Measurements from ENCODE around the gene MGLL. TPM values are rescaled to one million over a fixed set of nuclear protein-coding genes. Genes with fewer than 3 reads are reported as not detected.

MGLL gene
- total RNA-seq, 2 donors from 2014 or later, result 123 to 200 TPM

DNA sequence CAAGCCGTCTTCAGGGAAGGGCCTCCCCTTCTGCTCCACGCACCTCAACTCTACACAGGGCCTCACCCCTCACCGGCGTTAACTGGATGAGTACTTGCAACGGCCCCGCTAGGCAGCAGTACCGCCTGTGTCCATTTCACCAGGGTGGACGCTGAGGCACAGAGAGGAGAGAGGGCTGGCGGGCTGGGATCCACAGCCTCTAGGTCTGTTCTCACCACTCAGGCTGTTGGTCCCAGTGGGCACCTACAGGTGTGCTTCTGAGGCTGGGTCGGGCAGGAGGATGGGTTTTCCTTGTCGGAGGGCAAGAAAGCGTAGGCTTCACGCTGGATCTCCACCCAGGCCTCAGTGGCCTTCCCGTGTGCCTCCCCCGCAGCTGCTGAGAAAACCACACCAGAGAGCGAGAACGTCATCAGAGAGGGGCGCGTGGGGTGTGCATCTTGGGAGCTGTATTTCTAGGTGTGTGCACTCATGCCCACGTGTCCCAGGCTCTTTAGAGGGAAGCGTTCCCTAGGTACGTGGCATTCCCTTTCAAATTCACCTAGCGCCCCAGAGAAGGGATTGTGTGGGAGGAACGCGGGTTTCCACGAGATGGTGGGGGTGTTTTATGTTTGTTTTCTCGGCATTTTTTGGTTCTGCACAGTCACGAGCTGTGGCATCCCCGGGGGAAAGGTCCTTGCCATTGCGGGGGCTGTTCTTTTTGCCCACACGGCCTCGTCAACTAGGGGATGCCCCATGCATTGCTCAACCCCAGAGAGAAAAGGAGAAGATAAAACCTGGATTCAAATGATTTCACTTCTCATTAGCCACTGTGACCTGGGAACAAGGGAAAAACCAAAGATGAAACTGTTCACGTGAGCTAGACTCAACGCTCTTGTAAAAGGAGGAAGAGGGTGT is 67.7 kb downstream of the MGLL start:
- Histone ChIP-seq H3K27me3 (no peaks in the 10 kb centered on the region), H3K9me3 (no peaks in the 10 kb centered on the region), H3K4me1 (no peaks in the 10 kb centered on the region), H3K9ac (ENCODE audit: low read depth in 2 of 2, low read length in 2 of 2) (no peak overlapping the region), H3K4me3 (no peak overlapping the region), H3K27ac (no peak overlapping the region), H3K36me3 (no peaks in the 10 kb centered on the region)
- intact Hi-C loops (cut with DNase I), result no loop called here
- no peak for DNase-seq
- TF ChIP-seq, protein P1, sequence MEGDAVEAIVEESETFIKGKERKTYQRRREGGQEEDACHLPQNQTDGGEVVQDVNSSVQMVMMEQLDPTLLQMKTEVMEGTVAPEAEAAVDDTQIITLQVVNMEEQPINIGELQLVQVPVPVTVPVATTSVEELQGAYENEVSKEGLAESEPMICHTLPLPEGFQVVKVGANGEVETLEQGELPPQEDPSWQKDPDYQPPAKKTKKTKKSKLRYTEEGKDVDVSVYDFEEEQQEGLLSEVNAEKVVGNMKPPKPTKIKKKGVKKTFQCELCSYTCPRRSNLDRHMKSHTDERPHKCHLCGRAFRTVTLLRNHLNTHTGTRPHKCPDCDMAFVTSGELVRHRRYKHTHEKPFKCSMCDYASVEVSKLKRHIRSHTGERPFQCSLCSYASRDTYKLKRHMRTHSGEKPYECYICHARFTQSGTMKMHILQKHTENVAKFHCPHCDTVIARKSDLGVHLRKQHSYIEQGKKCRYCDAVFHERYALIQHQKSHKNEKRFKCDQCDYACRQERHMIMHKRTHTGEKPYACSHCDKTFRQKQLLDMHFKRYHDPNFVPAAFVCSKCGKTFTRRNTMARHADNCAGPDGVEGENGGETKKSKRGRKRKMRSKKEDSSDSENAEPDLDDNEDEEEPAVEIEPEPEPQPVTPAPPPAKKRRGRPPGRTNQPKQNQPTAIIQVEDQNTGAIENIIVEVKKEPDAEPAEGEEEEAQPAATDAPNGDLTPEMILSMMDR (IDR thresholded peaks at IDR 0.05), result no peak

DNA sequence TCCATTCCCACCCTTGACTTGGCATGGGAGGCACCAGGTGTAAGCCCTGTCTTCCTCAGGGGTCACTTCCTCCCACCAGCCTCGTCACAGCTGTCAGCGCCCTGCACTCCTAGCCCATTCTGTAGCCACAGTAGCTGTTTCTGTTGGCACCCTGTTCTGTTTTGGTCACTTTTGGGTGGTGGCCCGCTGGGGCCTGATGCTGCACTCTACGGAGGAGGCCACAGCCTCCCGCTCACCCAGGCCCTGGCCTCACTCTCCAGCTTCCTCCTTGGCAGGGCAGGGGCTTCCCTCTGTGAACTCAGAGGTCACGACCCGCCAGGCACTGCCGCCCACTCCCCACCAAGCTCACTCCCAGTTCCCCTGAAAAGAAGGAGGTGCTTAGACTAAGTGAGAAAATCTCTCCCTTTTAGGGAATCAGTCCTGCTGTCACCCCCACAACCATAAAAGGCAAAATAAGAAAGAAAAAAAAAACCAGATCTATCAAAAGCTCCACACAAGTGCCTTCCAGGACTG is 68.4 kb downstream of the MGLL start:
- no peak overlapping the region for H3K4me3 ChIP-seq
- no peaks in the 10 kb centered on the region for H3K4me1 ChIP-seq
- no peak overlapping the region for H3K27ac ChIP-seq
- no peak for DNase-seq
- TF ChIP-seq, protein P1 (IDR thresholded peaks at IDR 0.05), result no peak
- no peaks in the 10 kb centered on the region for H3K36me3 ChIP-seq
- no peaks in the 10 kb centered on the region for H3K9me3 ChIP-seq
- intact Hi-C loops (cut with DNase I), result no loop called here
- H3K9ac ChIP-seq (ENCODE audit: low read depth in 2 of 2, low read length in 2 of 2), result no peak overlapping the region
- H3K27me3 ChIP-seq, result no peaks in the 10 kb centered on the region

DNA sequence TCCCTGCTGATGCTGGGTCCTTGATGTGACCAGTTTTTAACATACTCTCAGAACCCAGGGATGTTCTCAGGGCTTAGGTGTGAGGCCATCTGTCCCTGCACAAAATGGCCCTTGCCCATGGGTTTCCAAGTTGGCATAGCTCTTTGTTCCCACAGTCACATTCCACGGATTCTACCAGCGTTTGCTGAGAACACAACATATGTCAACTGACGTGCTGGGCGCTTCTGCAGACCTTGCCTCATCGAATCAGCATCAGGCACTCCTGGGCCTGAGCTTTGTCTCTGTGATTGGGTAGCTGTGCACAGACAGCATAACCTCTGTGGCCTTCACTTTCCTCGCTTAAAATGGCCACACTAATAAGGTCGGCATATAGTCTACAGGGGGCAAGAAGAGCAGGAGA is 69.0 kb downstream of the MGLL start:
- H3K36me3 ChIP-seq, result no peaks in the 10 kb centered on the region
- no peaks in the 10 kb centered on the region for H3K27me3 ChIP-seq
- no peak for DNase-seq
- TF ChIP-seq, protein P1 (IDR thresholded peaks at IDR 0.05), result no peak
- no peak overlapping the region for H3K9ac ChIP-seq (ENCODE audit: low read depth in 2 of 2, low read length in 2 of 2)
- no peaks in the 10 kb centered on the region for H3K4me1 ChIP-seq
- no peaks in the 10 kb centered on the region for H3K9me3 ChIP-seq
- no peak overlapping the region for H3K27ac ChIP-seq
- intact Hi-C loops (cut with DNase I), result no loop called here
- no peak overlapping the region for H3K4me3 ChIP-seq

DNA sequence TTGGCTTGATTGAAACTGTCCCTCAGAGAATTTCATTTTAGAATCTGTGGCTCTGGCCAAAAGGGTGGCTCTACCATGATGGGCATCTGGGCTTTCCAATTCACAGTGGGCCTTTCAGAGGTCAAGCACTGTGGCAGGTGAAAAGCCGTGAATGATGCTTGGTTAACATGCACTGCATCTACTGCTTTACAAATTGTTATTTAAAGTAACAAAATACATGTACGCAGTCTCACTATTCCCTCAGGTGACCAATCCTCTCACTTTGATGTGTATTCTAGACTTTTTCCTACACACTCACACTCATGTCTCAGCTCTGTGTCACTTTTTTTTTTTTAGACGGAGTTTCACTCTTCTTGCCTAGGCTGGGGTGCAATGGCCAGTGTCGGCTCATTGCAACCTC is 70.5 kb downstream of the MGLL start:
- intact Hi-C loops (cut with DNase I), result no loop called here
- DNase-seq, result no peak
- no peaks in the 10 kb centered on the region for H3K36me3 ChIP-seq
- no peak overlapping the region for H3K4me3 ChIP-seq
- H3K9ac ChIP-seq (ENCODE audit: low read depth in 2 of 2, low read length in 2 of 2), result no peak overlapping the region
- H3K27ac ChIP-seq, result no peak overlapping the region
- H3K9me3 ChIP-seq, result no peaks in the 10 kb centered on the region
- TF ChIP-seq, protein P1 (IDR thresholded peaks at IDR 0.05), result no peak
- peaks cover 4% of the 10 kb centered on the region for H3K4me1 ChIP-seq
- no peaks in the 10 kb centered on the region for H3K27me3 ChIP-seq

DNA sequence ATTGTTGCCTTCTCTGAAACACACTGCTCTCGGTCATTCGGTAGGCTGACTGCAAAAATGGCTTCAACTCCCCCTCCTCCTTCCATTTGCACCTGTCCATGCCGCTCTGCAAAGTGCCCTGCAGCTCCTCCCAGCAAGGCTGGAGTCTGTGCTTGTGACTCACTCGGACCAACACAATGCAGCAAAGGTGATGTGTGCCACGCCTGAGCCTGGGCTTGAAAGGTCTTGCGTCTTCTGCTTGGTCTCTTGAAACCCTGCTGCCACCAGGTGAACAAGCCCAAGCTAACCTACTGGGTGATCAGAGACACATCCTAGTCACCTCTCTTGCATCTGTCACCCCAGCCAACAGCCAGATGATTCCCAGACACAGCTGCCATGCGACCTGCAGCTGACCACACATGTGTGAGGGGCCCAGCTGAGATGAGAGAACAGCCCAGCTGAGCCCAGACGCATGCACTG is 71.1 kb downstream of the MGLL start:
- Histone ChIP-seq H3K4me1 (peaks cover 6% of the 10 kb centered on the region), H3K9me3 (no peaks in the 10 kb centered on the region), H3K9ac (ENCODE audit: low read depth in 2 of 2, low read length in 2 of 2) (no peak overlapping the region), H3K27me3 (no peaks in the 10 kb centered on the region), H3K36me3 (no peaks in the 10 kb centered on the region), H3K4me3 (no peak overlapping the region), H3K27ac (no peak overlapping the region)
- TF ChIP-seq, protein P1 (IDR thresholded peaks at IDR 0.05), result no peak
- intact Hi-C loops (cut with DNase I), result no loop called here
- DNase-seq, result no peak
